Peyer's patch (tissue), 4 donors: ENCODE results near the gene PTPN11.

Experiments used
- CTCF ChIP-seq, 6 experiments: fragments of 450-650 bp in 4 of 6; fragments of 200-600 bp in 2 of 6; sonication (generic) in 1 of 6; IDR thresholded peaks; one replicate each; pipeline ENCODE4 v1.5.1; 2017 to 2019; ENCODE audit warnings: antibody characterized with exemption in 6 of 6, mild to moderate bottlenecking in 3 of 6, moderate library complexity in 1 of 6
- POLR2A ChIP-seq, 2 donors: fragments of 450-650 bp; IDR thresholded peaks; one replicate each; pipeline ENCODE4 v1.5.1; 2017; ENCODE audit warnings: antibody characterized with exemption in 2 of 2, mild to moderate bottlenecking in 2 of 2, moderate library complexity in 2 of 2

GRCh38 chr12:112546996-112547395, 128.2 kb downstream of the PTPN11 start:
- TF ChIP-seq CTCF (IDR thresholded peaks at IDR 0.05) (no peak), POLR2A (IDR thresholded peaks at IDR 0.05) (no peak)
